ENCODE results near the gene IFIT1. TPM values are rescaled to one million over a fixed set of nuclear protein-coding genes. Genes with fewer than 3 reads are reported as not detected.

The IFIT1 gene
- total and polyA plus RNA-seq, 9 of the 15 experiments (the other 6 are each of a cell fraction or from before 2014, with no cell fraction given) = 0.03 to 0.40 (median 0.18) TPM

DNA sequence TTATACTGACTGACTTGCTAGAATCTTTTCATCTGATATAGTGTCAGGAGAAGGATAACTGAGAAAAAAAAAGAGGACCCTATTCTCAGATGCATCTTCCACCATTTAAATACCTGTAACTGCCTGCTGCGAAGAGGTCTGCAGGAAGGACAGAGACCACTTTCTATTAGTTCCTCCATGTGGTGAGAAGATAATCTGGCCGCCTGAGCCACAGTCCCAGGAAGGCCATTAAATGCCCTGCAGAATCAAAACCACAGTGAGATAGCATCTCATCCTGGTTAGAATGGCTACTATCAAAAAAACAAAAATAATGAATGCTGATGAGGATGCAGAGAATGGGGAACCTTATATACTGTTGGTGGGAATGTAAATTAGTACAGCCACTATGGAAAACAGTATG lies 34.4 kb upstream of the IFIT1 start:
- ATAC-seq = no peak
- in situ Hi-C loops (cut with MboI) (no loop called here), intact Hi-C loops (cut with micrococcal nuclease) (no loop called here)
- H3K27me3 ChIP-seq (ENCODE audit: control insufficient read depth in 2 of 2, insufficient read depth in 2 of 2, low read length in 2 of 2) = no peaks in the 10 kb centered on the region
- WGBS (ENCODE audit: insufficient coverage, low coverage, missing lambda C conversion rate) = 0% methylated on average over 2 of the region's 2 CpGs
- no peak overlapping the region for H3K27ac ChIP-seq (ENCODE audit: extremely low read depth, low read depth, low read length)
- H3K9me3 ChIP-seq (replicated peaks; ENCODE audit: control insufficient read depth, insufficient read depth, low read depth, low read length) = no peaks in the 10 kb centered on the region; the same call in 1 of the 2 replicates
- no peaks in the 10 kb centered on the region for H3K36me3 ChIP-seq (ENCODE audit: control insufficient read depth, insufficient read depth, low read length)
- no peak for DNase-seq (ENCODE audit: extremely low read depth in 1 of 4, low spot score in 3 of 4)
- ChIA-PET POLR2A (no interaction called here), CTCF (ENCODE audit: low intra/inter-chr PET ratio) (no interaction called here)
- H3K79me2 ChIP-seq (ENCODE audit: control insufficient read depth, insufficient read depth, low read length) = no peaks in the 10 kb centered on the region
- H3K9ac ChIP-seq (ENCODE audit: insufficient read depth in 1 of 2, low read depth in 2 of 2, low read length in 2 of 2) = no peak overlapping the region
- H3K9me1 ChIP-seq (ENCODE audit: control insufficient read depth, insufficient read depth, low read length) = no peaks in the 10 kb centered on the region
- H3K4me3 ChIP-seq = no peak overlapping the region
- H2AFZ ChIP-seq (ENCODE audit: low read depth, low read length) = no peak overlapping the region
- peaks cover 0 to 15% of the 10 kb centered on the region in 2 experiments; a peak in 3 of 5 replicates for H3K4me1 ChIP-seq (replicated peaks in 1 of 2; ENCODE audit: control insufficient read depth in 2 of 2, insufficient read depth in 2 of 2, low read length in 2 of 2)
- FAIRE-seq = no peak
- no peak overlapping the region for H3K4me2 ChIP-seq (ENCODE audit: insufficient read depth, low read length)
- no peaks in the 10 kb centered on the region for H4K20me1 ChIP-seq (replicated peaks; ENCODE audit: control insufficient read depth, insufficient read depth, low read length)
- no TSS peak for BruUV-seq (replicated peaks)
- no peak for TF ChIP-seq ILK (tag; IDR thresholded peaks at IDR 0.05; ENCODE audit: borderline replicate concordance, low read depth)
- TF ChIP-seq ZNF274 (IDR thresholded peaks at IDR 0.05; ENCODE audit: borderline replicate concordance, low read depth, low read length) = no peak
- TF ChIP-seq ZNF699 (CRISPR knock-in tag; IDR thresholded peaks at IDR 0.05; ENCODE audit: insufficient replicate concordance) = no peak
- TF ChIP-seq POLR2G (IDR thresholded peaks at IDR 0.05; ENCODE audit: low read depth, low read length) = no peak
- TF ChIP-seq KDM4B (IDR thresholded peaks at IDR 0.05; ENCODE audit: borderline replicate concordance in 2 of 2, low read depth in 1 of 2) = no peak
- TF ChIP-seq, protein P1, sequence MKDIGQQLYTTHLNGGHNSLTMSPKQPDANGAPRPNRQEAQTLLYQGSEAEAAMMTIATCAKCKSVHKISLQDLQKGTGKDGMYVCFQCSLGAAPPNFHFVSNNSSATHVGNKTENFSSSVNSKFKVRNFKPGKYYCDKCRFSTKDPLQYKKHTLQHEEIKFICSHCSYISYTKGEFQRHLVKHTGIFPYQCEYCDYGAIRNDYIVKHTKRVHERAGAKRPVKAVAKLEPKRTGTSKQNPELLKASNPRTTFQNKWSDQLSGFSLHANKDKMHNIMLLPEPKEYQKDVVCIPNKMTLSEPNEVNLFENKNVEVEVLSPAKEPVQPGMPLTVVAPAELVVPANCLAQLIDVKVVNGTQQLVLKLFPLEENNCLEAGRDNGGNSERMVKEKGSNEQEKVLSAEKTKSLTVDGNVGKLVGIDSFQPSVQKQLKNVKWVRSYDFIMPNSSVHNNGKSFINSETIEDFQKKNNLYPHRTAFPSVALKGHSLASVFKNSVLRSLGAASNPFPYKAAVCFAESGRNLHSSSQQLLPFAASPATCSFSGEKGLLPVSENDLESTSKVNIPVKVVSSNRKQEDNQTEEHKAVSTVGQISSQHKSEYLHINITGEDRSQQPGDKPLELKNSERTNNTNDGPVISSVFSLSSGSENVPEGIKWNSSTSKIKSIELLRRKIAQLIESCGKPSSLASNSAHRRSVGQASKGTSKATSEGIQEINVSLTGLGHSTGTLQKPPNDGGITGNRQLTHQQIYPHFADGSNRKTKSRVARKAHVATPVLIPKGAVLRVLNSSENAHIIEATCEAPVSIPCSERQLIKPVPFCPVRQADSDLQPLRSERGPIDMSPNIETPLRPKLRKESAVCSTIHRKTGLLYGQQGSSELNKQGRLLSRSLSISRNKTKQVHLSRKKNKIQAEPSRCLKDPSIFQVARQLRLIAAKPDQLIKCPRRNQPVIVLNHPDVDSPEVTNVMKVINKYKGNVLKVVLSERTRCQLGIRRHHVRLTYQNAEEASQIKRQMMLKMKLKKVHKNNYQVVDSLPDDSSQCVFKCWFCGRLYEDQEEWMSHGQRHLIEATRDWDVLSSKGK (CRISPR knock-in tag; IDR thresholded peaks at IDR 0.05) = no peak
- TF ChIP-seq, protein P2, sequence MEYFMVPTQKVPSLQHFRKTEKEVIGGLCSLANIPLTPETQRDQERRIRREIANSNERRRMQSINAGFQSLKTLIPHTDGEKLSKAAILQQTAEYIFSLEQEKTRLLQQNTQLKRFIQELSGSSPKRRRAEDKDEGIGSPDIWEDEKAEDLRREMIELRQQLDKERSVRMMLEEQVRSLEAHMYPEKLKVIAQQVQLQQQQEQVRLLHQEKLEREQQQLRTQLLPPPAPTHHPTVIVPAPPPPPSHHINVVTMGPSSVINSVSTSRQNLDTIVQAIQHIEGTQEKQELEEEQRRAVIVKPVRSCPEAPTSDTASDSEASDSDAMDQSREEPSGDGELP (CRISPR knock-in tag; IDR thresholded peaks at IDR 0.05; ENCODE audit: borderline replicate concordance) = no peak
- no peak for TF ChIP-seq EP300 (IDR thresholded peaks at IDR 0.05; ENCODE audit: low read length)
- no peak for TF ChIP-seq ZNF197 (CRISPR knock-in tag; IDR thresholded peaks at IDR 0.05; ENCODE audit: low read depth)
- TF ChIP-seq ATF7 (IDR thresholded peaks at IDR 0.05) = no peak
- TF ChIP-seq, protein P3, sequence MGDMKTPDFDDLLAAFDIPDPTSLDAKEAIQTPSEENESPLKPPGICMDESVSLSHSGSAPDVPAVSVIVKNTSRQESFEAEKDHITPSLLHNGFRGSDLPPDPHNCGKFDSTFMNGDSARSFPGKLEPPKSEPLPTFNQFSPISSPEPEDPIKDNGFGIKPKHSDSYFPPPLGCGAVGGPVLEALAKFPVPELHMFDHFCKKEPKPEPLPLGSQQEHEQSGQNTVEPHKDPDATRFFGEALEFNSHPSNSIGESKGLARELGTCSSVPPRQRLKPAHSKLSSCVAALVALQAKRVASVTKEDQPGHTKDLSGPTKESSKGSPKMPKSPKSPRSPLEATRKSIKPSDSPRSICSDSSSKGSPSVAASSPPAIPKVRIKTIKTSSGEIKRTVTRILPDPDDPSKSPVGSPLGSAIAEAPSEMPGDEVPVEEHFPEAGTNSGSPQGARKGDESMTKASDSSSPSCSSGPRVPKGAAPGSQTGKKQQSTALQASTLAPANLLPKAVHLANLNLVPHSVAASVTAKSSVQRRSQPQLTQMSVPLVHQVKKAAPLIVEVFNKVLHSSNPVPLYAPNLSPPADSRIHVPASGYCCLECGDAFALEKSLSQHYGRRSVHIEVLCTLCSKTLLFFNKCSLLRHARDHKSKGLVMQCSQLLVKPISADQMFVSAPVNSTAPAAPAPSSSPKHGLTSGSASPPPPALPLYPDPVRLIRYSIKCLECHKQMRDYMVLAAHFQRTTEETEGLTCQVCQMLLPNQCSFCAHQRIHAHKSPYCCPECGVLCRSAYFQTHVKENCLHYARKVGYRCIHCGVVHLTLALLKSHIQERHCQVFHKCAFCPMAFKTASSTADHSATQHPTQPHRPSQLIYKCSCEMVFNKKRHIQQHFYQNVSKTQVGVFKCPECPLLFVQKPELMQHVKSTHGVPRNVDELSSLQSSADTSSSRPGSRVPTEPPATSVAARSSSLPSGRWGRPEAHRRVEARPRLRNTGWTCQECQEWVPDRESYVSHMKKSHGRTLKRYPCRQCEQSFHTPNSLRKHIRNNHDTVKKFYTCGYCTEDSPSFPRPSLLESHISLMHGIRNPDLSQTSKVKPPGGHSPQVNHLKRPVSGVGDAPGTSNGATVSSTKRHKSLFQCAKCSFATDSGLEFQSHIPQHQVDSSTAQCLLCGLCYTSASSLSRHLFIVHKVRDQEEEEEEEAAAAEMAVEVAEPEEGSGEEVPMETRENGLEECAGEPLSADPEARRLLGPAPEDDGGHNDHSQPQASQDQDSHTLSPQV (IDR thresholded peaks at IDR 0.05) = no peak
- no peak for TF ChIP-seq FOXJ3 (CRISPR knock-in tag; IDR thresholded peaks at IDR 0.05)
- TF ChIP-seq, protein P4, sequence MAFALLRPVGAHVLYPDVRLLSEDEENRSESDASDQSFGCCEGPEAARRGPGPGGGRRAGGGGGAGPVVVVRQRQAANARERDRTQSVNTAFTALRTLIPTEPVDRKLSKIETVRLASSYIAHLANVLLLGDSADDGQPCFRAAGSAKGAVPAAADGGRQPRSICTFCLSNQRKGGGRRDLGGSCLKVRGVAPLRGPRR (CRISPR knock-in tag; IDR thresholded peaks at IDR 0.05) = no peak
- TF ChIP-seq KAT2B (IDR thresholded peaks at IDR 0.05; ENCODE audit: low read depth, low read length) = no peak
